ENCODE data around the gene PLXNA3.

The PLXNA3 gene

DNA sequence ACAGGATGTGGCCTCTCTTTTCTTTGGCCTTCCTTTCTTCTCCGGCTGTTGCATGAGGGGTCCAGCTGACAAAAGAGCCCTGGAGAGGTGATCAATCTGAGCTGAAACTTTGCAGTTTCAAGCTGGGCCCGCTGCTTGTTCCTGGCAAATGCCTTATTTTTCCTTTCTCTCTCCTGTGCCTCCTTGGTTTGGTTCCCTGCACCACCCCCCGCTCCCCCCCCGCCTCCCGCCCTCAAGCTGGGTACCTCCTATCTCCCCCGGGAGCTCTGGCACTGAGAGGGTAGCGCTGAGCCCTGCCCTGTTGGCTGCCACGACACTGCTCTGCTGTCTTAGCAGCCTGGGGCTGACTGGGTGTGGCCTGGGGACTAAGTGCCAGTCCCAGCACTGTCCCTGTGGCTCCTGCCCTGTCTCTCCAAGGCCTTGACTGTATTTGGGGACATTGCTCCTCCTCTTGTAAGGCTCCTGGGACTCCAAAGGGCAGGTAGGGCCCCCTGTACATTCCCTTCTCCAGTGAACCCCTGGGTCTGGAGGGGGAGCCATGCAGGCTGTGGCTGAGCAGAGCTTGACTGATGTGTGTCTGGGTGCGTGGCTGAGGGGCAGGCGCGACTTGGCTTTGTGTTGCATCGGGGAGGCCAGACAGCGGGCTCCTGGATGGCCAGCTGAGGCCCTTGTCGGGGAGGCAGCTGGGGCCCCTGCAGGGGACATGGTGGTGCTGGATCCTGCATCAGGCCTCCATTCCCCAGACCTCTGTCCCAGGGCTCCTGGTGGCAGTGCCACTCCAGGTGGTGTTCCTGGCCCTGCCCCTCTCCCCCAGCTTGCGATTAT, 1.1 kb downstream of the PLXNA3 start:
- no peak for DNase-seq (ENCODE audit: low read depth in 2 of 2)

DNA sequence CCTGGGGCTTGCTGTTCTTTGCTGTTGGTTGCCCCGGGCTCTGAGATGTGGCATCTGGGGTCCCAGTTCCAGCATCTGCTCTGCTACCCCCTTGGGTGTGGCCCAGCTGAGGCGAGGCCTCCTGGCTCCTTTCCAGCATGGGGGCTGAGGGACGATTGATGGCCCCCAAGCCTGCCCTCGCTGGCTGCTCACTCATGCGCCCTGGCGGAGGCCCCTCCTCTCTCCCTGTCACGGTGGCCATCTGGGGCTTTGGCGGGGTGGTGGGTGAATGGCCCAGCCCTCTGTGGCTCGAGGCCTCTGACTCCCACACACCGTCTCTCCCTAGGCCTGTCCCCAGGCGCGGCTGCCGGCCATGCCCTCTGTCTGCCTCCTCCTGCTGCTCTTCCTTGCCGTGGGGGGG, 1.8 kb downstream of the PLXNA3 start:
- no peak for DNase-seq (ENCODE audit: low read depth in 2 of 2)

DNA sequence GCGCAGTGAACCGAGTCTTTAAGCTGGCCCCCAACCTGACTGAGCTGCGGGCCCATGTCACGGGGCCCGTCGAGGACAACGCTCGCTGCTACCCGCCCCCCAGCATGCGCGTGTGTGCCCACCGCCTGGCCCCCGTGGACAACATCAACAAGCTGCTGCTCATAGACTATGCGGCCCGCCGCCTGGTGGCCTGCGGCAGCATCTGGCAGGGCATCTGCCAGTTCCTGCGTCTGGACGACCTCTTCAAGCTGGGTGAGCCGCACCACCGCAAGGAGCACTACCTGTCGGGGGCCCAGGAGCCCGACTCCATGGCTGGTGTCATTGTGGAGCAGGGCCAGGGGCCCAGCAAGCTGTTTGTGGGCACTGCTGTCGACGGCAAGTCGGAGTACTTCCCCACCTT, 2.2 kb downstream of the PLXNA3 start:
- DNase-seq (ENCODE audit: low read depth in 2 of 2) = no peak

DNA sequence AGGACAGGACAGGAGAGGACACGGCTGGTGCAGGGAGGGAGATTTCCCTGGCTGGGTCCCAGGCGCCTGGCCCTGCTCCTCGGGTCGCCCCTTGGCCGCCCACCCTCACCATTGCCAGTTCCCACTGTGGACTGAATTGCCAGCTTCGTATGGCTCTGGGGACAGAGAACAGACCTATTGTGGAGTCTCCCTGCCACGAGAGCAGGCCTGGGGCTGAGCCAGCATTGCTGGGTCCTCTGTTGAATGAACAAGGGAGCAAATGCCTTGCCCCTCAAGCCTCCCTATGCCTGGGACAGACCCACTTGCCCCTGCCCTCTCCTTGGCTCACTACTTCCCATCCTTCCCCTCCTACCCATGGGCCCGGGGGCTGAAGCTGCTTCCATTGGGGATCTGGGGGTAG, 4.3 kb downstream of the PLXNA3 start:
- no peak for DNase-seq (ENCODE audit: low read depth in 2 of 2)

DNA sequence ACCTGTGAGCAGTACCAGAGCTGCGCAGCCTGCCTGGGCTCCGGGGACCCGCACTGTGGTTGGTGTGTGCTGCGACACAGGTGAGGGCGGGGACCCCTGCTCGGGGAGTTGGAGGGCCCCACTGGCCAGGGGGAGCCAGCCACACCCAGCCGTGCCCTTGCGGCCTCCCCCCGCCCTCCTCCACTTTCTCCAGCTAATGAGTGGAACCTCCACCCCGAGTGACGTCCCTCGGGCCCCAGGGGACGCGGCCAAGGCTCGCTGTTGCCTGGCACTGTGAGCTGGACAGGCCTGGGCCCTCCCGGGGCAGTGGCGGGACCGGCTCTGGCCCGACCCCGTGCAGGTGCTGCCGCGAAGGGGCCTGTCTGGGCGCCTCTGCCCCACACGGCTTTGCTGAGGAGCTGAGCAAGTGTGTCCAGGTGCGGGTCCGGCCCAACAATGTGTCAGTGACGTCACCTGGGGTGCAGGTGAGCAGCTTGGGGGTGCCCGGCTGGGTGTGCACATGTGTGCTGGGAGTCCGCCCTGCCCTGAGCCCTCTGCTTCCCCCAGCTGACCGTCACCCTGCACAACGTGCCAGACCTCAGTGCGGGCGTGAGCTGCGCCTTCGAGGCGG, 5.6 kb downstream of the PLXNA3 start:
- DNase-seq (ENCODE audit: low read depth in 2 of 2) = no peak

DNA sequence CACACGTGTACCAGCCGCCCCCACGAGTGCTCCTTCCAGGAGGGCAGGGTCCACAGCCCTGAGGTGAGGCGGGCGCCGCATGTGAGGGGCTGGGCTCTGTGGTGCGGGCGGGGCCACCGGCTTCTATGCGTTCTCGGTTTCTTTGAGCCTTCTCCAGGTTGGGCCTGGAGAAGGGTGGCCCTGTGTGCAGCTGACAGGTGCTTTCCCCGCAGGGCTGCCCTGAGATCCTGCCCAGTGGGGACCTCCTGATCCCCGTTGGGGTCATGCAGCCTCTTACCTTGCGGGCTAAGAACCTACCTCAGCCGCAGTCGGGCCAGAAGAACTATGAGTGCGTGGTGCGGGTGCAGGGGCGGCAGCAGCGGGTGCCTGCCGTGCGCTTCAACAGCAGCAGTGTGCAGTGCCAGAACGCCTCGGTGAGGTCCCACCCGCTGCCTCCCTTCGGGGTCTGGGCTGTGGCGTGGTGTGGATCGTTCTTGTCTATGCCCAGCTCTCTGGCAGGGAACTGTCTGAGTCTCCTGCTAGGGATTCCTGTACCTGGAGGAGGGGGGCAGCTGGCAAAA, 6.8 kb downstream of the PLXNA3 start:
- no peak for DNase-seq (ENCODE audit: low read depth in 2 of 2)

DNA sequence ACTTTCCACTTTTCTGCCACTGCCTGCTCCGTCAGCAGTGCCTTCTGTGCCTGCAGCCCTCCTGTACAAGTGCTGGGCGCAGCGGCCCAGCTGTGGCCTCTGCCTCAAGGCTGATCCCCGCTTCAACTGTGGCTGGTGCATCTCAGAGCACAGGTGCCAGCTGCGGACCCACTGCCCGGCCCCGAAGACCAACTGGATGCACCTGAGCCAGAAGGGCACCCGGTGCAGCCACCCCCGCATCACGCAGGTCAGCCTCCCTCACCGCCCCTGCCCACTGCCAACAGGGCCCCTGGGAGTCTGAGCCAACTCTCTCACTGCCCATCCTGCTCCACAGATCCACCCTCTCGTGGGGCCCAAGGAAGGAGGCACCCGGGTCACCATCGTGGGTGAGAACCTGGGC, 7.5 kb downstream of the PLXNA3 start:
- no peak for DNase-seq (ENCODE audit: low read depth in 2 of 2)

DNA sequence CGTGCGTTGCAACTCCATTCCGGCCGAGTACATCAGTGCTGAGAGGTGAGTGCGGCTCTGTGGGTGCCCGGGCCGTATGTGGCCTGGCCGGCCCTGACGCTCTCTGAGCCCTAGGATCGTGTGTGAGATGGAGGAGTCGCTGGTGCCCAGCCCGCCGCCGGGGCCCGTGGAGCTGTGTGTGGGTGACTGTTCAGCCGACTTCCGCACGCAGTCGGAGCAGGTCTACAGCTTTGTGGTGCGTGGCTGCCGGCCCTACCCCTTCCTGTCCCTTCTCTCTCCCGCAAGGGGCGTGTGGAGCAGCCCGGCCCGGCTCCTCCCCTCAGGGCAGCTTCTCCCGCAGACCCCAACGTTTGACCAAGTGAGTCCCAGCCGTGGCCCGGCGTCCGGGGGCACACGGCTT, 8.0 kb downstream of the PLXNA3 start:
- DNase-seq (ENCODE audit: low read depth in 2 of 2) = no peak

DNA sequence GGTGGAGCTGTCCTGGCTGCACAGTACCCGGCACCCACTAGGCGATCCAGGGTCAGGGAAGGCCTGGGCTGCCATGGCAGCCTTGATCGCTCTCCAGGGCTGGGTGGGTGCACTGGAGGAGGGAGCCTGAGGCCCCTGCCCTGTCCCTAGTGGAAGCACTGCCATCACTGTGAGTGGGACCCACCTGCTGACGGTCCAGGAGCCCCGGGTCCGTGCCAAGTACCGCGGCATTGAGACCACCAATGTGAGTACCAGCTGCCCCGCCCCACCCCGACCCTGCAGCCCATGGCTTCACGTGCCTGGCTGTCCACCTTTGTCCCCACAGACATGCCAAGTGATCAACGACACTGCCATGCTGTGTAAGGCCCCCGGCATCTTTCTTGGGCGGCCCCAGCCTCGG, 8.8 kb downstream of the PLXNA3 start:
- no peak for DNase-seq (ENCODE audit: low read depth in 2 of 2)

DNA sequence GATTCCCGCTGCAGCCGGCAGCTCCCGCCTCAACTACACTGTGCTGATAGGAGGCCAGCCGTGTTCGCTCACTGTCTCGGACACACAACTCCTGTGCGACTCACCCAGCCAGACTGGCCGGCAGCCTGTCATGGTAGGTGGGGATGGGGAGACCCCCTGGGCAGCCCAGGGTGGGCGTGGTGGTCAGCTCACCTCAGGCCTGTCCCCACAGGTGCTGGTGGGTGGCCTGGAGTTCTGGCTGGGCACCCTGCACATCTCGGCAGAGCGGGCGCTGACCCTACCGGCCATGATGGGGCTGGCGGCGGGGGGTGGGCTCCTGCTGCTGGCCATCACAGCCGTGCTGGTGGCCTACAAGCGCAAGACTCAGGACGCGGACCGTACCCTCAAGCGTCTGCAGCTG, 9.5 kb downstream of the PLXNA3 start:
- no peak for DNase-seq (ENCODE audit: low read depth in 2 of 2)

DNA sequence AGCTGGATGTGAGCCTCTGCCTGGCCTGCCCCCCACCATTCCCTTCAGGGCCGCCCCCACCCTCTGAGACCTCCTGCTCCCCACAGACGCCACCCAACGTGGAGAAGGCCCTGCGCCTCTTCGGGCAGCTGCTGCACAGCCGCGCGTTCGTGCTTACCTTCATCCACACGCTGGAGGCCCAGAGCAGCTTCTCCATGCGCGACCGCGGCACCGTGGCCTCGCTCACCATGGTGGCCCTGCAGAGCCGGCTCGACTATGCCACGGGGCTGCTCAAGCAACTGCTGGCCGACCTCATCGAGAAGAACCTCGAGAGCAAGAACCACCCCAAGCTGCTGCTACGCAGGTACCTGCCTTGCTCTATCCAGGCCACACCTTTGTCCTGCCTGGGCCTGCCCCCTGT, 10.1 kb downstream of the PLXNA3 start:
- no peak for DNase-seq (ENCODE audit: low read depth in 2 of 2)

DNA sequence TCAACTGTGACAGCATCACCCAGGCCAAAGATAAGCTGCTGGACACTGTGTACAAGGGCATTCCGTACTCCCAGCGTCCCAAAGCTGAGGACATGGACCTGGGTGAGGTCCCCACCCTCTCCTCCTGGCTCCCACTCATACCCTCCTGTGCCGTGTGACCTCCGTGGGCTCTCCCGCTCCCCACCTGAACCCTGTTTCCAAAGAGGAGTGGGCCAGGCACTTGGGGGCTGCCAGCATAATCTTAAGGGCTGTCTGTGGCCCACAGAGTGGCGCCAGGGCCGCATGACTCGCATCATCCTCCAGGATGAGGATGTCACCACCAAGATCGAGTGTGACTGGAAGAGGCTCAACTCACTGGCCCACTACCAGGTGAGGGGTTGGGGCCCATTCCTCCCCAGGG, 11.0 kb downstream of the PLXNA3 start:
- DNase-seq (ENCODE audit: low read depth in 2 of 2) = no peak

DNA sequence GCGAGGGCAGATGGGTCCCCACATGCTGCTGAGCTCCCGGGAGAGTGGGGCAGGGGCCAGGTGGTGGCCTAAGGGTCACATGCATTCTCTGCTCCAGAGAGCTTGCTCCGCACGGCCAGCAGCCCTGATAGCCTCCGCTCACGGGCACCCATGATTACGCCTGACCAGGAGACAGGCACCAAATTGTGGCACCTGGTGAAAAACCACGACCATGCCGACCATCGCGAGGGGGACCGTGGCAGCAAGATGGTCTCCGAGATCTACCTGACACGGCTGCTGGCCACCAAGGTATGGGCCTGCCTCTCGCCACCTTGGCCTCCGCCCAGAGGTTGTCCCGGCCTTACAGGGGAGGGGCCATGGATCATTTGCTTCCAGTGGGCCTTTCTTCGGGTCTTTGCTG, 11.8 kb downstream of the PLXNA3 start:
- no peak for DNase-seq (ENCODE audit: low read depth in 2 of 2)

DNA sequence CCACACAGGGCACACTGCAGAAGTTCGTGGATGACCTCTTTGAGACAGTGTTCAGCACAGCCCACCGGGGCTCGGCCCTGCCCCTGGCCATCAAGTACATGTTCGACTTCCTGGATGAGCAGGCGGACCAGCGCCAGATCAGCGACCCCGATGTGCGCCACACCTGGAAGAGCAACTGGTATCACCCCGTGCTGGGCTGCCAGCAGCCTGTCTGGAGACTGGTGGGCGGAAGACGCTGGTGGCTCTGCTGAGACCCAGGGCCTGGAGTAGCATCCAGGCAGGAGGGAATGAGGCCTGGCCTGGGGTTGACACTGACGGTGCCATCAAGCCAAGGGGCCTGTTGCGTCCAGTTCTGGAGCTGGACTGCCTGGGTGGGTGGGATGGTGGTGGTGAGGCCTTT, 12.4 kb downstream of the PLXNA3 start:
- no peak for DNase-seq (ENCODE audit: low read depth in 2 of 2)

DNA sequence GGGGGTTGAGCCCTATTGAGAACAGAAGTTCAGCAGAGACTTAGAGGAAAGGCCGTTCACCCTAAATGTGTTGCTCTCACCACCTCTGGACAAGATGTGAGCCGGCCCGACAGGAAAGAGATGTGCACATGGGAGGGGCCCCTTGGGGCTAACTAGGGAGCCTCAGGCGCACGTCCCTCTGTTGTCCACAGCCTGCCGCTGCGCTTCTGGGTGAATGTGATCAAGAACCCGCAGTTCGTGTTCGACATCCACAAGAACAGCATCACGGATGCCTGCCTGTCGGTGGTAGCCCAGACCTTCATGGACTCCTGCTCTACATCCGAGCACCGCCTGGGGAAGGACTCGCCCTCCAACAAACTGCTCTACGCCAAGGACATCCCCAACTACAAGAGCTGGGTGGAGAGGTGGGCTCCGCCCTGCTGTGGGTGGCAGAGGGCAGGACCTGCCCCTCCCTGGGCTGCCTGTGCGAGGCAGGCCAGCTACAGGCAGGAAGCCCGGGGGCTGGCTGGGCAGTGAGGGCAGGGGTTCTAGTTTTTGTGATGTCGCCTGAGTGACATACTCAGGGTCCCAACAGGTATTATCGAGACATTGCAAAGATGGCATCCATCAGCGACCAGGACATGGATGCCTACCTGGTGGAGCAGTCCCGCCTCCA, 13.0 kb downstream of the PLXNA3 start:
- no peak for DNase-seq (ENCODE audit: low read depth in 2 of 2)

DNA sequence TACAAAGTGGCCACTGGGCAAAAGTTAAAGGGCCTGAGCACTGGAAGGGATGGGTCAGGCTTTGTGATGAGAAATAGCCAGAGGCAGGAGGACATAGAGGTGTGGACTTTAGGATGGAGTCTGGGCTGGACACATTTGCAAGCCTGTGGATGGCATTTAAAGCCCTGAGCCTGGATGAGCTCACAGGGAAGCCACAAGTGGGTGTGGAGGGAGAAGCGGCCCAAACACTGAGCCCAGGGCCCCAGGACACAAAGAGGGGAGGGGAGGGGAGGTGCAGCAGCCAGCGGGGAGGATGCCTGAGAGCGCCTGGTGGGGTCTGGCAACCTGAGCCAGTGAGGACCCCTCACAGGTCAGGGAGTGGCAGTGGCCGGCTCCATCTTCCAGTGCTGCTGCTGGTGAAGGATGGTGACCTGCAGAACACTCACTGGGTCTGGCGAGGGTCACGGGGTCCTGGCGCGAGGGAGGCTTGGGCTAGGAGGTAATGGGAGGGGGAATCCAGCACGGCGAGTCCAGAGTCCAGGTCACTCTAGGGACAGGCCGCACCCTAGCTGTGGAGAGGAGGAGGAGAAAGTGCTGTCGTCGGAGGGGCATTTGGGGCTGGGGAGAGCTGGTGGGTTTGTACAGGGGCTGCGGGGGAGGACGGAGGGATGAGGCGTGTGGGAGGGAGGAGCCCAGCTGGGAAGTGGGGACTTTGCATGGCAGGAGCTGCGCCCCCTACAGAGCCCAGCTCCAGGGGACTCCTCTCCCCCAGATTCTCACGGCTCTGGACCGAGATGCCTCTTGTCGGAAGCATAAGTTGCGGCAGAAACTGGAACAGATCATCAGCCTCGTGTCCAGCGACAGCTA, 14.0 kb downstream of the PLXNA3 start:
- no peak for DNase-seq (ENCODE audit: low read depth in 2 of 2)

DNA sequence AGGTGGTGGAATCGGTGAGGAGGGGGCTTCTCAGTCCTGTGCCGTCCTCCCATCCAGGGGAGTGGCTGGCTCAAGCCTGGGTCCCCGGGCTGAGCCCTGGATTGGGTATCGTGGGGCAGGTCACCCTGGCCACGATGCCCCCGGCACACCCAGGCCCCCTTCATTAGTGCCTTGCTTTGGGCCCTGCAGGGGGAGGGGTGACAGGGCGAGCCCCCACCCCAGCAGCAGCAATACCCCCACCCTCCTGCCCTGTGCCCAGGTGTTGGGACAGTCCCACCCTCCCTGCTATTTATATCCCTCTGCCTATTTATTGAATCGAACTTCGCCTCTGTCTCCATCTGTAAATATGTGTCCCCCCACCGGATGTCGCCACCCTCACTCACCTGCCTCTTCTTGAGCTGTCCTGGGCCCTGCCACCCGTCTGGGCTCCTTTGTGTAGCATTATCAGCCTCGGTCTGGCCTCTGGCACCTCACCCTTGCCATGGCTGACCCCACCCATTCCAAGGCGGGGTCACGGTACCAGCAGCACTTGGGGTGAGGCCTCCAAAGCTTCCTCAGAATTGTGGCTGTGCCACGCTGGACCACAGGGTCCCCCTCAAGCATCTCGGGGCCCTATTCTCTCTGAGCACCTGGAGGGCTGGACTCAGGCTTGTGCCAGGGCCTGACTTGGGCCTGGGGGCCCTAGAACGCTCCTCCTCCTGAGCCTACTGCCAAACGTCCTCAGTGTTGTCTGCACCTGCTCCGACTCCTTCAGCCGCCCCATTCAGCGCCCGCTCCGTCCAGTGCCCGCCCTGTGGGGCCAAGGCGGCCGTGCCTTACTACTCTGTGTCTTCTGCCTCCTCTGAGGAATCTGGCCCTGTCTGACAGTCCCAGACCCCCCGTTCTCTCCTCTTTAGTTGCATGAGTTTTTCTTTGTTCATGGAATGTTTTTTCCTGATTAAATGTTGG, 14.9 kb downstream of the PLXNA3 start:
- DNase-seq (ENCODE audit: low read depth in 2 of 2) = no peak

DNA sequence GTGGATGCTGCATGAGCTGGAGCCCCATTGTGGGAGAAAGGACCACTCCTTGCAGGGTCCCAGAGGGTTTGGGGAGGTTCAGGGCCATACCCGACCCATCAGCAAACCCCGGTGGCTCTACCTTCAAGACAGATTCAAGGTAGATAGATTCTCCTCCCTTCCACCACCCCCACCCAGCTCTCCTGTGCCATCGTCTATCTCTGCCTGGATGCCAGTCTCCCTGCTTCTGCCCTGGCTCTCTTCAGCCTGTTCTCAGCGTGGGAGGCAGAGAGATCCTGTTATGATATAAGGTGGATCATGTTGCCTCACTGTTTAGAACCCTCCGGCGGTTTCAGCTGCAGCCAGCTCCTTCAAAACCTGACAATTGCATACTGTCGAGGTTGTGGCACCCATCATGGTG, 15.6 kb downstream of the PLXNA3 start:
- DNase-seq (ENCODE audit: low read depth in 2 of 2) = no peak

DNA sequence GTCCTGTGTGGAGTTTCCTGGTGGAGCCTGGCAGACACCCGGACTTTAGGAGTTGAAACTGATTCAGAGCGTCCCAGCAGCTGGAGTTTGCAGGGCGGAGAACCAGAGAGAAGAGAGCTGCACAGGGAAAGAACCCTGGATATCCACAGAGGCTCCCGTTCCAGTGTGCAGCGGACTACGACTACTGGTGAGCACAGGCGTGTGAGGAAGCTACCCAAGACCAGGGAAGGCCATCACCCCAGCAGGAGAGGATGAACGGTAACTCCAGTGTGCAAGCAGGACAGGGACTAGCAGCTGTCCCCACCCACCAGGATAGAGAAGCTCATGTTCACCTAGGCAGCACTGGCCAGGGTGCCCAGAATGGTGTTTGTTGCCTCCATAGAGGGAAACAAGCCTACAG, 18.7 kb downstream of the PLXNA3 start:
- no peak for DNase-seq (ENCODE audit: low read depth in 2 of 2)

DNA sequence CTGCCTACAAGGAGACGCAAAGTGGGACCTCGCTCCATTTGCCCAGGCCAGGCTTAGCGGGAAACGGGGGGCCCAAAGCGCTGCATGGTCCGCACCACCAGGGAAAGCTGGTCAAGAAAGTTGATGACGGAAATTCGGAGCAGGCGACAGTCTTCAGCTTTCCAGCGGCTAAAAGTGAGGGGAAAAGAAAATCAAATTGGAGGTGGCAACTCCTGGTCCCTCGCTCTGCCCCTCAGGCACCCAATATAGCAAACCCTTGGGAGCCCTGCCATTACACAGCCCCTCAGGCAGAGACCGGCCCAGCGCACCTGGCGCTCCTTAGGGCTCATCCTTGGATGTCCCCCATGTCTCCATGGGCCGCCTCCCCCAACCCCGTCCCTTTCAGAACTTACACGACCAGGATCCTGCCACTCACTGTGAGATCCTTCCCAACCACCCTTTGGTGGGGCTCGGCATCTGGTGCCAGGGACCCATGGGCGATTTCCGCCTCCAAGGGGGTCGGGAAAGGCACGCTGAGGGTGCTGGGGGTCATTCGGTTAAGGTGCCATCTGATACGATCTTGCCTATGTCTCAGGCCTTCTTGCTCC, 19.9 kb downstream of the PLXNA3 start:
- DNase-seq (ENCODE audit: low read depth in 2 of 2) = no peak

Data from stimulated activated CD4-positive, alpha-beta T cell treated with anti-CD3 and anti-CD28 coated beads, Interleukin-1b, Interleukin-23, amount 100 ng/mL, for 4 hours (primary cell).